ENCODE measurements around the gene ZNF691. TPM values are rescaled to one million over a fixed set of nuclear protein-coding genes. Genes with fewer than 3 reads are reported as not detected.

Gene ZNF691
- polyA plus RNA-seq, 1 experiment = 5.6 TPM

DNA sequence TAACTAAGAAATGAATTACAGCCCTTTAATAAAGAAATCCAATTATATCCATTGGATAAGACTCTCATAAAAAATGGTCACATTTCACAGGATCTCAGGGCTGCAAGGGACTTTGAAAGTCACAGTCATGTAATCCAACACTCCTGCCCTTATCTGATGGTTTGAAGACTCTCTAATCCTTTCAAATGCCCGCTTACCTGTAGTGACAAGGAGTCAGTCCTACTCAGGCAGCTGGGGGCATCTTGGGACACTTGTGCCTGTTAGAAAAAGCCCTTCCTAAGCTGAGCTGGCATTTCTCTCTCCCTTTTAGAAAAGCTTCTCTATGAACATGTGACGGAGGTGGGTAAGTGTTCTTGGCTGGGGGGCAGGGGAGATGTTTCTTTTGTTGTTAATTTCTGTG lies 11.0 kb upstream of the ZNF691 start:
- ChIA-PET CTCF (interaction anchor here (0.9 kb wide), 1 partner anchor 11 kb away, joined by 3 read pairs; the partner anchor contains the start of gene ZNF691), POLR2A (interaction anchor here (0.6 kb wide), 1 partner anchor 26 kb away, joined by 3 read pairs; no protein-coding TSS in a partner anchor)
- TF ChIP-seq, protein P1, sequence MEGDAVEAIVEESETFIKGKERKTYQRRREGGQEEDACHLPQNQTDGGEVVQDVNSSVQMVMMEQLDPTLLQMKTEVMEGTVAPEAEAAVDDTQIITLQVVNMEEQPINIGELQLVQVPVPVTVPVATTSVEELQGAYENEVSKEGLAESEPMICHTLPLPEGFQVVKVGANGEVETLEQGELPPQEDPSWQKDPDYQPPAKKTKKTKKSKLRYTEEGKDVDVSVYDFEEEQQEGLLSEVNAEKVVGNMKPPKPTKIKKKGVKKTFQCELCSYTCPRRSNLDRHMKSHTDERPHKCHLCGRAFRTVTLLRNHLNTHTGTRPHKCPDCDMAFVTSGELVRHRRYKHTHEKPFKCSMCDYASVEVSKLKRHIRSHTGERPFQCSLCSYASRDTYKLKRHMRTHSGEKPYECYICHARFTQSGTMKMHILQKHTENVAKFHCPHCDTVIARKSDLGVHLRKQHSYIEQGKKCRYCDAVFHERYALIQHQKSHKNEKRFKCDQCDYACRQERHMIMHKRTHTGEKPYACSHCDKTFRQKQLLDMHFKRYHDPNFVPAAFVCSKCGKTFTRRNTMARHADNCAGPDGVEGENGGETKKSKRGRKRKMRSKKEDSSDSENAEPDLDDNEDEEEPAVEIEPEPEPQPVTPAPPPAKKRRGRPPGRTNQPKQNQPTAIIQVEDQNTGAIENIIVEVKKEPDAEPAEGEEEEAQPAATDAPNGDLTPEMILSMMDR (IDR thresholded peaks at IDR 0.05; ENCODE audit: low read depth, low read length) = no peak

DNA sequence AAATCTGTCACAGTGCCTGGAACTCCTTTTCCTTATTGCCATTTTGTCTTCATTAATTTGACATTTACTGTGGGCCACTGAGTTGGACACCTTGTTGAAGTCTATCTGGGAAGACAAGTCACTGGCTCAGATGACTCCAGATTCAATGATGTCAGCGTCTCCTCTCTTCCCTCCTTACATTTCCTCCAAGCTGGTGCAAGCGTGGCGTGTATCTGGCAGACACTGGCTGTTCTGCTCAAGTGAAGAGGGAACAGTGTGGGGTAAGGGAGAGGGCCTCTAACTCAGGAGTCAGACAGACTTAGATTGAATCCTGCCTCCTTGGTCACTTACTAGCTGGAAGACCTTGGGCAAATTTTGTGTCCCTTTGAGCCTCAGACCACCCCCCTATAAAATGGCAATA lies 8.7 kb upstream of the ZNF691 start:
- Histone ChIP-seq H3K4me3 (ENCODE audit: low read depth, low read length) (no peak overlapping the region), H3K27me3 (ENCODE audit: control insufficient read depth, insufficient read depth, low read length) (no peaks in the 10 kb centered on the region), H3K9me3 (ENCODE audit: control insufficient read depth, insufficient read depth, low read length) (no peaks in the 10 kb centered on the region), H3K27ac (ENCODE audit: low read depth, low read length) (no peak overlapping the region)
- TF ChIP-seq, protein P1 (IDR thresholded peaks at IDR 0.05; ENCODE audit: low read depth, low read length) = no peak
- DNase-seq (ENCODE audit: low read depth, low spot score) = no peak
- ChIA-PET CTCF (interaction anchor here (1.2 kb wide), 1 partner anchor 9 kb away, joined by 3 read pairs; the partner anchor contains the start of gene ZNF691), POLR2A (no interaction called here)

More for the DNA sequence above, 11.0 kb upstream of the ZNF691 start:
- DNase-seq (ENCODE audit: low read depth, low spot score) = no peak
- Histone ChIP-seq H3K4me3 (ENCODE audit: low read depth, low read length) (no peak overlapping the region), H3K9me3 (ENCODE audit: control insufficient read depth, insufficient read depth, low read length) (no peaks in the 10 kb centered on the region), H3K27me3 (ENCODE audit: control insufficient read depth, insufficient read depth, low read length) (no peaks in the 10 kb centered on the region), H3K27ac (ENCODE audit: low read depth, low read length) (no peak overlapping the region)

DNA sequence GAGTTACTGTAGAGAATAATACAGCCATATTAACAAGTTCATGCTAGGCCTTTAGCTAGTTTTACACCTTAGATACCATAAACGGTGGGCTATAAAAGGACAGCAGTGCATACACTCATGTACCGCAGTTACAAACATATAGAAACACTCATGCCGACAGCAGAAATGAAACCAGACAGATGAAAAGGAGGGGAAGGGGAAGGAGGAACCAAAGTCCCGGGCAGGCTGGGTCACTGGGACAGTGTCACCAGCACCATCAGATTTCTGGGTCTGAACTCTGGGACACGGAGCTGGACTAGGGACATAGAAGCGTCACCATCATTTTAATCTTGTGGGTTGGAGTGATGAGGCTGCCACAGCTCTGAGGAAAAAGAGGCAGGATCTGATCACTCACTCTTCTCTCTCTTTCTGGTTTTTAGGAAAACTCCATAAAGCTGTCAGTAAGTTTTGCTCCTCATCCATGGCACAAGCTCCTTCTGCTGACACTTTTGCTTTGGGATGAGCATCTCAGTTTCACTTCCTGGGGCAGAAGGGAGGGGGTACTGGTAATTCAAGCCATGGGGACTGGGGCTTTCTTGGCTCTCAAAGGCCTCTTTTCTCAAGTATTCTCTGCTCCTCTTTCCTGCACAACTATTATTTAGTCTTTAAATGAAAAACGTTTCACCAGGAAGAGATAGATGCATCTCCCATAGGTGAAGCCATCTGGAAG lies 7.8 kb upstream of the ZNF691 start:
- no peak overlapping the region for H3K27ac ChIP-seq (ENCODE audit: low read depth, low read length)
- H3K4me3 ChIP-seq (ENCODE audit: low read depth, low read length) = no peak overlapping the region
- H3K27me3 ChIP-seq (ENCODE audit: control insufficient read depth, insufficient read depth, low read length) = no peaks in the 10 kb centered on the region
- no peak for DNase-seq (ENCODE audit: low read depth, low spot score)
- TF ChIP-seq, protein P1 (IDR thresholded peaks at IDR 0.05; ENCODE audit: low read depth, low read length) = no peak
- H3K9me3 ChIP-seq (ENCODE audit: control insufficient read depth, insufficient read depth, low read length) = no peaks in the 10 kb centered on the region
- POLR2A ChIA-PET = no interaction called here
- CTCF ChIA-PET = interaction anchor here (1.2 kb wide), 1 partner anchor 8 kb away, joined by 3 read pairs; the partner anchor contains the start of gene ZNF691

DNA sequence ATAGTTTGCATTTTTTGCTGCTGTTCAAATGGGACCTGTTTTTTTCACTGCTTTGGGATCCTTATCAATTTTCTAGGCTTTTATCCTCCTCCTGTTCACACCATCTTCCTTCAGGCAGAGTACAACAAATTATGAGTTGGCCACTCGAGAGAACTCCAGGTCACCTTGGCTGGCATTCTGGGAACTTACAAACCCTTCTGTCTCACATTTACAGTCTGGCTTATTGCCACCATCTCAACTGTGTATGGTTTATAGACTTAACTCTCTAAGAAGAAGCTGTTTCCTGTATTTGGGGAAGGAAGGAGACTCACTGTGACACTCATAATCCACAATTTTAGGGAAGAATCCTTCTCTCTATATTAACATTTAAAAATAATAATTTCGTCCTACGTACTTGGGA lies 5.4 kb upstream of the ZNF691 start:
- POLR2A ChIA-PET = no interaction called here
- H3K27me3 ChIP-seq (ENCODE audit: control insufficient read depth, insufficient read depth, low read length) = no peaks in the 10 kb centered on the region
- H3K9me3 ChIP-seq (ENCODE audit: control insufficient read depth, insufficient read depth, low read length) = no peaks in the 10 kb centered on the region
- DNase-seq (ENCODE audit: low read depth, low spot score) = no peak
- H3K27ac ChIP-seq (ENCODE audit: low read depth, low read length) = no peak overlapping the region
- CTCF ChIA-PET = no interaction called here
- no peak overlapping the region for H3K4me3 ChIP-seq (ENCODE audit: low read depth, low read length)
- TF ChIP-seq, protein P1 (IDR thresholded peaks at IDR 0.05; ENCODE audit: low read depth, low read length) = no peak

- POLR2A ChIA-PET = no interaction called here
- Histone ChIP-seq H3K4me3 (ENCODE audit: low read depth, low read length) (no peak overlapping the region), H3K27ac (ENCODE audit: low read depth, low read length) (no peak overlapping the region), H3K9me3 (ENCODE audit: control insufficient read depth, insufficient read depth, low read length) (peaks cover 1% of the 10 kb centered on the region; the same call in 1 of the 2 replicates), H3K27me3 (ENCODE audit: control insufficient read depth, insufficient read depth, low read length) (no peaks in the 10 kb centered on the region)
- TF ChIP-seq, protein P1 (IDR thresholded peaks at IDR 0.05; ENCODE audit: low read depth, low read length) = no peak
- CTCF ChIA-PET = no interaction called here
- no peak for DNase-seq (ENCODE audit: low read depth, low spot score)
Observed at GRCh38 chr1:42841440-42842147, 4.8 kb upstream of the ZNF691 start.
